NCI-H526 treated with DMSO at 0.1 percent for 48 hours (cell line): ENCODE results near the gene SLIT3.

Source experiments
- DNase-seq: peaks from one replicate; lab custom pipeline; 2025; lab: John Stamatoyannopoulos, UW

Gene SLIT3

GRCh38 chr5:168889039-168889438 is 411.9 kb downstream of the SLIT3 start:
- no peak for DNase-seq

- no peak for DNase-seq
These were observed 413.0 kb downstream of the SLIT3 start for GRCh38 chr5:168887931-168888330.

- no peak for DNase-seq
These were observed 414.8 kb downstream of the SLIT3 start for GRCh38 chr5:168886157-168886556.

DNA sequence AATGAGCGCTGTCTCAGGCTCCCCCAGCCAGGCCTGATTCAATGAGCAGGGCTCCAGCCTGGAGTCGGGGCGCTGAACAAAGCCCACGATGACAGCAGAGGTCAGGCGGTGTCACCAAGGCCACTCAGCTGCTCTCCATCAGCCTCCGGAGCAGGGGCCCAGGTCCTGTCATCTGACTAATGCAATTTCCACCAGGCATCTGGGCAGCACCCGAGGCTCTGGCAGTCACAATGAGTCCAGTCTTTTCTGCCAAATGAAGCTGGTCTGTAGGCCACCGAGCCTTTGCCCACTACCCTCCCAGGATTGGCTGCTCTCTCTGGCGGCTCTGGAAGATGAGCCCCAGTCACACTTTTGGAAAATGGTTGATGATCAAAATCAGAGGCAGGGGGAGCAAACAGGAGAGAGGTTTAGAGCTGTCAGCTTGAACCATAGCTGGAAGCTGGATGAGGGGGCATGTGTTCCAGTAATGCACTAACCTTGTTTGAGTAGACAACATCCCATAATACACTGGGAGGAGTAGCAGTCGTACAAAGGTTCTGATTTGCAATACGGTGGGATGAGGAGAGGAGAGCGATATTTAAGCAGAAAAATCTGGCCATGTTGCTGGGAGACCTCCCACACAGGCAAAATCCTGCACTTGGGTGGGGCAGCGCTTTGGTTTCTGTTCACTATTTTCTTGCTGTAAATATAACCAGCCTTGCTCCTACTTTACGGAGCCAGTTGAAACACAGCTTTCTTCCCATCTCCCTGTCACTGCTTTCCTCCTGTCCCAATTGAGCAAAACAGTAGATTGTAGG is 415.4 kb downstream of the SLIT3 start:
- no peak for DNase-seq

- no peak for DNase-seq
These were observed 416.9 kb downstream of the SLIT3 start for GRCh38 chr5:168883991-168884390.

DNA sequence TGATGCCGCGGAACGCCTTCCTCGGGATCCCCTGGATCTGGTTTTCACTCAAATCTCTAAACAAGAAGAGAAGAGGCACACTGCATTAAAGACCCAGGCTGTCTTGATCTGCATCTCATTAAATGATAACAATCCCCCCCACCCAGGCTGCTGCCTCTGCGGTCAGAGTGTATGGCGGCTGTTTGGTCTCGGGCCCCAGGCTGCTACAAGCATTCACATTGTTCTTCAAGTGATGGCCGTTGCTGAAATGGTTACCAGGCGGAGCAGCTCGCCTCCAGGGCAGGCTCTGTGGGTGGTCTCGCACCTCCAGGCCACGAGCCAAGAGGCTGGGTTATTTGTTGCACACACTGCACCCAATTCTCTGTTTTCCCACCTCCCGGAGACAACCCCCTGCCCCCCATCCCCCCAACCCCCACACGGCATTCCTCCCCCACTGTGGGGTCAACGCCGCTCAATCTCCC is 417.6 kb downstream of the SLIT3 start:
- DNase-seq: no peak

- no peak for DNase-seq
These were observed 418.7 kb downstream of the SLIT3 start for GRCh38 chr5:168882283-168882682.

DNA sequence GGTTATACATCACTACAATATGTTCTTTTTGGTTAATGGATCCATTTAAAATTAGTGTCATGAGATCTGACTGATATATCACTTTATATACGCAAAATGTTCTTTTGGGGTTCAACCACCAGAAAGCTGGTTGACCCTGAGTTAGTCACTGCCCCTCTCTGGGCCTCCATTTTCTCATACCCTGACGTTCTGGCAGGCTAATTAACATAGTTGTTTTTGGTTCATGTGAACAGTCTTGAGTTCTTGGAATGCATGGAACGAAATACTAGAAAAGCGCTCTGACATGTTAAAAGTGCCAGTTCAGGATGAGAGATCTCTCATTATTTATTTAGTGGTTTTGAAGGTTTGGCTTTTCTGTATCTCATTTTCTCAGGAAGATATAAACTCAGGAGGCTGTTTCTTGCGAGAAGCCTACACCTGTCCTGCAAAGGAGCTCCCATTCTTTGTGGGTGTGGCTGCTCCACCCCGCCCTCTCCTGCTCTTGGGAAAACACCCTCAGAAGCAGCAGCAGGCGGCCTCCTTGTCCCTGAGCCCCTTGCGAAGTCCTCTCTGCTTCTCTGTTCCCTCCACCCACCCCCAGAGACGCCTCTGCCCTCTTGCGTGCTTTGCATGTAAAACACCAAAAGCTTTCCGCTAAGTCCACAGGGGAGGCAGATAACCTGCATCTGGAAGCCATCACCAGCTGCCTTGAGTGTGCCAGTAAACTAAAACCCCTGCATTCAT is 419.4 kb downstream of the SLIT3 start:
- no peak for DNase-seq

DNA sequence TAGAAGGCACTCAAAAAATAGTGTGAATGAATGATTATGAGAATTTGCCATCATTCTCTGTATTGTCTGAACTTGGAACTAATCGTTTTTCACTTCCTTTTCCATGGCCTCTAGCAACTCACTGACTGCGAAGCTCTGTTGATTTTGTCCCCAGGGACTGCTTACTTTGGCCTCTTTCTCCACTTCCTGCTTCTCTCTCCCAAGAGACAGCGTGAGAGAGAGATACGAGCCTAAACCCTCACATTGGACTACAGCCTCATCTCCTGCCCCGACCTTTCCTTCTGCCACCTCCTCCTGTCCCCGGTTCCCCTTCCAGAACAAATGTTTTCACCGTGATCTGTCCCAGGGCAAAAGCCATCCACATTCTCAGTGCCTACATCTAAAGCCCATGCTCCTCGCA is 421.0 kb downstream of the SLIT3 start:
- DNase-seq: no peak

DNA sequence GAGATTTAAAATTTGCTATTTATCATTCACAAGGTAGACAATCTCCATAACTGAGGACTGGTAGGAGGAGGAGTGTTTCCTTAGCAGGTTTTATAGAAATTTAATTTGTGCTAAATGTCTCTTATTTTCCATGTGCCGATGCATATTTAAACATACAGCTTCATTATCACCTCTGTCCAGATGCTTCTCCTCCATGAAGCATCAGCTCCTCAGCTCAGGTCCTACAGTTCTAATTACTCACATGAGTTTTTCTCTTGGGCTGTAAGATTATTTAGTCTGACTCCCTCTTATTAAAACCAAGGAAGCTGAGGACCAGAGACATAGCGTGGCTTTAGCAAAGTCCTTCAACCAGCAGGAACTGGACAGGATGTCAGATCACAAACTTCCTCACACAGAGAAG is 421.6 kb downstream of the SLIT3 start:
- DNase-seq: no peak

GRCh38 chr5:168878135-168878745 is 422.7 kb downstream of the SLIT3 start:
- no peak for DNase-seq

DNA sequence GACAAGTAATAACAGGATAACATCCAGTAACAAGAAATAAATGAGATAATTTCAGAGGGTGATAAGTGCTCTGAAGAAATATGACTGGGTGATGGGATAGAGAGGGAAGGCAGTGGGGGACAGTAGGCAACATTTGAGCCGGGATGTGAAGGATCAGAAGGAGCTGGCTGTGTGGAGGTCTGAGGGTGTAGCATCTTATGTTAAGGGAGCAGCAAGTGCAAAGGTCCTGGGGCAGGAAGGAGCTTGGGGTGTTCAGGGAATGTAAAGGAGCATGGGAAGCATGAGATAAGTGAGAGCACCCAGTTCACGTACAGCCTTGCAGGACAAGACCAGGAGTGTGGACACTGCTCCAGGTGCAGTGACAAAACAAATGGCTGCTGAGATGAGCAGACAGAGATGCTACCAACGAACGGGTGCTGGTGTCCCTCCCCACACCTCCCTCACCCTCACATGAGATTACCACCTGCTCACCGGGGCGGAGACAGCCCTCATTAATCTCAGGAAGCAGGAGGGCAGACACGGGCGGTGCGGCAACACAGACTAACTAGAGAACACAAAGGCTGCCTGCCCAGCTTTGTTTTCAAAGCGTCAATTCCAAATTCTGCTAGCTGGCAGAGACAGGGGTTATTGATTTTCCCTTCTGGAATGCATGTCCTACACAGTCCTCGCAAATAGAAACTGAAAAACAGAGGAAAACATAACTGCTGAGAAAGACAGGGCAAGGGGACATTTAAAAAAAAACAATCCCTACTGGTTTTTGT is 423.6 kb downstream of the SLIT3 start:
- DNase-seq: no peak

- no peak for DNase-seq
These were observed 424.5 kb downstream of the SLIT3 start for GRCh38 chr5:168876419-168876818.

GRCh38 chr5:168875832-168876231 is 425.1 kb downstream of the SLIT3 start:
- DNase-seq: no peak

GRCh38 chr5:168874713-168875380 is 426.1 kb downstream of the SLIT3 start:
- no peak for DNase-seq

DNA sequence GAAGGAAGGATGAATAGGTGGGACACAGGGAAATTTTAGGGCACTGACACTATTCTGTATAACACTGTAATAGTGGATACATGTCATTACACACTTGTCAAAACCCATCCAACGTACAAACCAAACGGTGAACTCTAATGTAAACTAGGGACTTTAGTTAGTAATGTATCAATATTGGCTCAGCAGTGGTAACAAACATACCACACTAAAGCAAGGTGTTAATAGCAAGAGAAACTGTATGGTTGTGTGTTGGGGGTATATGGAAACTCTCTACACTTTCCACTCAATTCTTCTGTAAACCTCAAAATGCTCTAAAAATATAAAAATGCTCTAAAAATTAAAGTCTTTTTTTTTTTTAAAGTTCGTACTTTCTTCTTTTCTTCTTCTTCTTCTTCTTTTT is 428.7 kb downstream of the SLIT3 start:
- DNase-seq: no peak

- DNase-seq: no peak
These were observed 430.0 kb downstream of the SLIT3 start for GRCh38 chr5:168870910-168871309.

DNA sequence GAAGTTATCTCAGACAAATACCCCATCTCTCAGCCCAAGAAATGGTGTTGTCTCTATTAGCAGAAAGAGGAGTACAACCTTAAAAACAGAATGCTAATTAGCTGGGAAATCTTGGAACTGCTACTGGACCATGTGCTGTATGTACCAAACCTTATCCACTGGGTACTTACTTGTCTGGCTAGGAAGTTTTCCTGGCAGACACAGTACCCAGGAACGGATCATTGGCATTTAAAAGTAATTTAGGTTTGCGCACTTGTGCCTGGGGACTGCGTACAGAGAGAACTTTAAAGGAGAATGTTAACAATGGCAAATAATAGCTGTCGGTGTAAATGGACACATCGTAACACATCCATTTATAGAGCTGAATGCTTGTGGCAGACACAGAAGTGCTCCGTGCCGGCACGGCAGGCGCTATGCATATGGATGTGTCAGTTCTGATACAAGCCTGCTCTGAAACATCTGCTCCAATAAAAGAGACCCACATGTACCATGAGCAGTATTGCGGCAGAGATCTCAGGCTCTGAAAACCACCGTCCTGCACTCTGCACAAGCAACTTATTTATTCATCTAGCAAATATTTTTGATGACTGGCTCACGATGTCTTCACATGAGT is 431.2 kb downstream of the SLIT3 start:
- no peak for DNase-seq

GRCh38 chr5:168867241-168867640 is 433.7 kb downstream of the SLIT3 start:
- DNase-seq: no peak

DNA sequence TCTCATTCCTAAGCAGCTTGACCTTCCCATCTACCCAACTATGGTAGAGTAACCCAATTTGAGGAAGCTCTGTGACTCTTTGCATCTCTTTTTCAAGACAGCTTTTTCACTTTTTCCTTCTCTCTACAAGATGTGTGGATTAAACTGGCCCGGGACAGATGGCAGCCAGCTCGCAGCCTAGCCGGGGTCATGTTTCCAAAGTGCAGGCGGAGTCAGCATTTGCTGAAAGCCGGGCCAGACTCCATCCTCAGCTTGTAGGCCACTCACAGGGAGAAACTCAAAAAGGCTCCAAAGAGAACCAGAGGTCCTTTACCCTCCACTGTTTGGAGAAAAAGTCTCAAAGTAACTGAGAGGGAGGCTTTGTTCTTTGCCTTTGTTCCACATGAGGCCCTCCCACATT is 435.0 kb downstream of the SLIT3 start:
- DNase-seq: no peak

GRCh38 chr5:168863021-168863420 is 437.9 kb downstream of the SLIT3 start:
- DNase-seq: no peak
